ENCODE measurements around the gene SSR2.

SSR2 gene

GRCh38 chr1:155973723-155974122 lies 47.0 kb downstream of the SSR2 start:
- no peak for DNase-seq (ENCODE audit: low read depth)

- DNase-seq (ENCODE audit: low read depth): no peak
Measured at GRCh38 chr1:155971910-155972809, 48.6 kb downstream of the SSR2 start.

- DNase-seq (ENCODE audit: low read depth): peak; percentile 59
Measured at GRCh38 chr1:155970531-155971167, 50.1 kb downstream of the SSR2 start.

GRCh38 chr1:155969377-155969791 lies 51.4 kb downstream of the SSR2 start:
- DNase-seq (ENCODE audit: low read depth): no peak

GRCh38 chr1:155968670-155969069 lies 52.1 kb downstream of the SSR2 start:
- DNase-seq (ENCODE audit: low read depth): no peak

- no peak for DNase-seq (ENCODE audit: low read depth)
Measured at GRCh38 chr1:155968051-155968400, 52.7 kb downstream of the SSR2 start.

GRCh38 chr1:155967341-155968050 lies 53.3 kb downstream of the SSR2 start:
- no peak for DNase-seq (ENCODE audit: low read depth)

- DNase-seq (ENCODE audit: low read depth): no peak
Measured at GRCh38 chr1:155966750-155967149, 54.0 kb downstream of the SSR2 start.

GRCh38 chr1:155966135-155966534 lies 54.6 kb downstream of the SSR2 start:
- no peak for DNase-seq (ENCODE audit: low read depth)

- no peak for DNase-seq (ENCODE audit: low read depth)
Measured at GRCh38 chr1:155964193-155964592, 56.6 kb downstream of the SSR2 start.

- DNase-seq (ENCODE audit: low read depth): no peak
Measured at GRCh38 chr1:155962599-155963211, 58.0 kb downstream of the SSR2 start.

- DNase-seq (ENCODE audit: low read depth): peak; percentile 83
Measured at GRCh38 chr1:155961937-155962336, 58.8 kb downstream of the SSR2 start.

- no peak for DNase-seq (ENCODE audit: low read depth)
Measured at GRCh38 chr1:155960081-155960745, 60.5 kb downstream of the SSR2 start.
